D721Med (cell line): ENCODE data around the gene MRI1.

Experiments
- DNase-seq: peaks from one replicate; pipeline ENCODE4 v3.0.0; 2011; ENCODE audit warnings: low spot score; ENCODE audit not compliant: insufficient read length
- FAIRE-seq: peaks from 2 replicates; lab custom pipeline; 2011; peaks lifted over from hg19 to GRCh38; lab: Jason Lieb, UNC
- CTCF ChIP-seq: IDR thresholded peaks from 2 replicates; pipeline ENCODE4 v1.5.1; 2012; ENCODE audit warnings: mild to moderate bottlenecking, control low read depth; ENCODE audit not compliant: insufficient read depth; ENCODE audit errors: missing control alignments

MRI1 gene

DNA sequence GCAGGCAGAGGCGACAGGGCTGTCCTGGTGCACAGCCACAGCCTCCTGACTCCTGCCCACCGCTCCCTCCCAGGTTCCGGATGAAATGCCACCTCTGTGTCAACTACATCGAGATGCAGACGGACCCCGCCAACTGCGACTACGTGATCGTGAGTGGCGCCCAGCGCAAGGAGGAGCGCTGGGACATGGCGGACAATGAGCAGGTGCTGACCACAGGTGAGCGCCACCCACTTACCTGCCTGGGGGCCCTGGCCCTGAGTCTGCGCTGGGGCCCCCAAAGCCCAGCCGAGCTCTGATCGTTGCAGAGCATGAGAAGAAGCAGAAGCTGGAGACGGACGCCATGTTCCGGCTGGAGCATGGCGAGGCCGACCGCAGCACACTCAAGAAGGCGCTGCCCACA, 5.5 kb upstream of the MRI1 start:
- TF ChIP-seq CTCF: no peak
- DNase-seq (no peak), FAIRE-seq (no peak)

DNA sequence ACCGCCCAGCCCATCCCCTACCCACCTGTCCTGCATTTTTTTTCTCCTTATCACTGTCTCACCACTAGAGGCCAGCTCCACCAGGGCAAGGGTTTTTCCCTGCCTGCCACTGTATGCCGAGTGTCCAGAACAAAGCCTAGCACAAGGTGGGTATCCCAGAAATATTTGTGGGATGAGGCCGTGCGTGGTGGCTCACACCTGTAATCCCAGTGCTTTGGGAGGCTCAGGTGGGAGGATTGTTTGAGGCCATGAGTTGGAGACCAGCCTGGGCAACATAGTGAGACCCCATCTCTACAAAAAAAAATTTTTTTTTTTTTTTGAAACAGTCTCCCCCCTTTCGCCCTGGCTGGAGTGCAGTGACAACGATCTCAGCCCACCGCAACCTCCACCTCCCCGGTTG, 2.9 kb upstream of the MRI1 start:
- FAIRE-seq (no peak), DNase-seq (no peak)
- no peak for TF ChIP-seq CTCF

DNA sequence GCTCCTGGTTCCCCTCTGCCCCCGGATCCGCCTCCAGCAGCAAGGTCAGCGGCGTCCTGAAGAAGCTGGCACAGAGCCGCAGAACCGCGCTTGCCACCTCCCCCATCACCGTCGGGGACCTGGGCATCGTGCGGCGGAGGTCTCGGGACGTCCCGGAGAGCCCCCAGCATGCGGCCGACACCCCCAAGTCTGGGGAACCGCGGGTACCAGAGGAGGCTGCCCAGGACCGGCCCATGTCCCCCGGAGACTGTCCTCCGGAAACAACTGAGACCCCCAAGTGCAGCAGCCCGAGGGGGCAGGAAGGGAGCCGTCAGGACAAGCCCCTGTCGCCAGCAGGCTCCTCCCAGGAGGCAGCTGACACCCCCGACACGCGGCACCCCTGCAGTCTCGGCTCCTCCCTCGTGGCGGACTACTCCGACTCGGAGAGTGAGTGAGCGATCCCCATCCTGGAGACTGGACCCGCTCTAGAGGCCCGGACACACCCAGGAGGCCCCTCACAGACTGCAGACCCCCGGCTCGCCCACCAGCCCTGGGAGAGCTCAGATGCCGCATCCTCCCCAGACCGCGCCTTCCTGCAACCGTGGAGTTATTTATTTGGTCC, 1.6 kb upstream of the MRI1 start:
- FAIRE-seq (no peak), DNase-seq (no peak)
- no peak for TF ChIP-seq CTCF

DNA sequence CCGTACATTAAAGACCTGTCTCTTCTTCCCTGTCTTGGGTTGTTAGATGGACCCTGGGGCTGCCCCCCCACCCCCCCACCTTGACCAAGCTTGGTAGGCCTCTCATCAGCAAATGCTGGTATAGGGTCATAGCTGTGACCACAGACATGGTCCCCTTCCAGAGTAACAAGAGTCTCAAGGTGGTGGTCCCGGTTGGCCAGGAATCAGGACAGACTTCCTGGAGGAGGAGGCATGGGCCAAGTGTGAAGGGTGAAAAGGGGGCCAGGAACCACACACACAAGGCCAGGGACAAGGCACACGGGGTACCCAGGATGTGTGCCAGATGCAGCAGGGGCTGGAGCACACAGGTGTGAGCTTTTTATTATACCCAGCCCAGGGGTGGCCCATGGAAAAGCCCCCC, 1.1 kb upstream of the MRI1 start:
- TF ChIP-seq CTCF: no peak
- no peak for FAIRE-seq
- no peak for DNase-seq

GRCh38 chr19:13764821-13765394, 586 bp downstream of the MRI1 start:
- FAIRE-seq: no peak
- DNase-seq: no peak
- TF ChIP-seq CTCF: no peak

DNA sequence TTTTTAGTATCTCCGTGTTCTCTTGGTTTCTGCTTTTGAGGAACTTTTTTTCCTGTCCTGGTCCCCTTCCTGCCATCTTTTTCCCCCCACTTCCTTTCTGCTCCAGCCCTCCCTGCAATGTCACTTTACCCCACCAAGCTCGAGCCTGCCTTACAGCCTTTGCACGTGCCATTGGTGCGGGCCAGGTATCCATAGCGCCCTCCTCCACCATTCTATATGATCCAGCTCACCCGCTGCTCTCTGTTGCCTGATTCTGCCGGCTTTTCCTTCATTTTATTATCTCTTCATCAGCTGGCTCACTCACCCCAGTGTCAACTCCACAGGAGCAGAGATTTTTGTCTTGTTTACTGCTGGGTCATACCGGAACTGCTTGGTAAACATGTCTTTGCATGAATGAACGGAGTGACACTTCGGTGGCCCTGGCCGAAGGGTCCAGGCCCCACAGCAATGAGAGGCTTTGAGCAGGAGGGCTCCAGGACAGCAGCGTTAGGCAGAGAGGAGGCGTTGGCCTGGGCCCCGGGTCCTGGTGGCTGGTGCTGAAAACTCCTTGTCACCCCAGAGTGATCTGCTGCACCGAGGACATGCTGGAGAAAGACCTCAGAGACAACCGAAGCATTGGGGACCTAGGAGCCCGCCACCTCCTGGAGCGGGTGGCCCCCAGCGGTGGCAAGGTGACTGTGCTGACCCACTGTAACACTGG, 1.2 kb downstream of the MRI1 start:
- FAIRE-seq: no peak
- DNase-seq: no peak
- no peak for TF ChIP-seq CTCF

DNA sequence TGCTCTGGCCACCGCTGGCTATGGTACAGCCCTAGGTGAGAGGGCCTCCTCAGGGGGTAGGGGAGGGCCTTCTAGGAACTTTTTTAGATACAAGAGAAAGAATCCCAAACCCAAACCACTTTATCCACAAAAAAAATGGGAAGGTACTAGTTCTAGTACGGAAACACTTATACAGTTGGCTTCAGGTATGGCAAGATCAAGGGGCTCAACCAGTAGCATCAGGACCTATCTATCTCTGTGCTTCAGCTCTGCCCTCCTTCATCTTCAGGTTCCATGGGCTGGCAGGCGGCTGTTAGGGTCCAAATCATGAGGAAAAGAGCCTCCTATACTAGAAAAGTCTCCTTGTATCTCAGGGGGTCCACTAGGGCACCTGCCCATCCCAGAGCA, 1.8 kb downstream of the MRI1 start:
- TF ChIP-seq CTCF: no peak
- DNase-seq: no peak
- no peak for FAIRE-seq
